Dendritic cell treated with granulocyte-macrophage colony-stimulating factor and Interleukin-4, amounts not matched to agents 40 ng/mL and 50 ng/mL, for 4 days (primary cell): Measurements from ENCODE around the gene KLHL20.
"Not testable (repeated sequence)": the region's sequence is repeated elsewhere in the genome, so short reads cannot be mapped to it uniquely, and the experiment has no call there.

Source experiments
- H3K27ac Mint-ChIP-seq: one replicate; pipeline ENCODE4 v1.8.0; 2022; ENCODE audit warnings: mild to moderate bottlenecking, mixed read lengths
- H3K27me3 Mint-ChIP-seq: one replicate; pipeline ENCODE4 v1.8.0; 2022; ENCODE audit warnings: mild to moderate bottlenecking, mixed read lengths
- H3K36me3 Mint-ChIP-seq: one replicate; pipeline ENCODE4 v1.8.0; 2022; ENCODE audit warnings: low read depth, mixed read lengths
- H3K4me1 Mint-ChIP-seq: one replicate; pipeline ENCODE4 v1.8.0; 2022; ENCODE audit warnings: low read depth, mixed read lengths
- H3K4me3 Mint-ChIP-seq: one replicate; pipeline ENCODE4 v1.8.0; 2022; ENCODE audit warnings: mild to moderate bottlenecking, moderate library complexity, mixed read lengths
- H3K9me3 Mint-ChIP-seq: one replicate; pipeline ENCODE4 v1.8.0; 2022; ENCODE audit warnings: mixed read lengths
- intact Hi-C: fragments of 100-400 bp; cut with micrococcal nuclease; formaldehyde crosslinking; loops from one replicate; pipeline ENCODE4 v1.15.0; 2022

Gene KLHL20

GRCh38 chr1:173768827-173769226 is 54.0 kb downstream of the KLHL20 start:
- intact Hi-C loops: no loop called here
- peaks cover 57% of the 10 kb centered on the region for H3K36me3 Mint-ChIP-seq
- H3K4me3 Mint-ChIP-seq: no peak overlapping the region

GRCh38 chr1:173770330-173770729 is 55.5 kb downstream of the KLHL20 start:
- intact Hi-C loops: not testable (repeated sequence)
- peaks cover 57% of the 10 kb centered on the region for H3K36me3 Mint-ChIP-seq

More at GRCh38 chr1:173768827-173769226, 54.0 kb downstream of the KLHL20 start:
- Mint-ChIP-seq H3K27ac (no peak overlapping the region), H3K4me1 (no peaks in the 10 kb centered on the region), H3K27me3 (no peaks in the 10 kb centered on the region), H3K9me3 (peaks cover 8% of the 10 kb centered on the region)

GRCh38 chr1:173771560-173771959 is 56.8 kb downstream of the KLHL20 start:
- intact Hi-C loops: no loop called here
- no peaks in the 10 kb centered on the region for H3K27me3 Mint-ChIP-seq
- H3K4me3 Mint-ChIP-seq: no peak overlapping the region
- H3K27ac Mint-ChIP-seq: no peak overlapping the region
- peaks cover 11% of the 10 kb centered on the region for H3K4me1 Mint-ChIP-seq
- no peaks in the 10 kb centered on the region for H3K9me3 Mint-ChIP-seq
- peaks cover 62% of the 10 kb centered on the region for H3K36me3 Mint-ChIP-seq

More at GRCh38 chr1:173770330-173770729, 55.5 kb downstream of the KLHL20 start:
- H3K4me1 Mint-ChIP-seq, H3K4me3 Mint-ChIP-seq, H3K27me3 Mint-ChIP-seq, H3K9me3 Mint-ChIP-seq, H3K27ac Mint-ChIP-seq: not testable (repeated sequence)

DNA sequence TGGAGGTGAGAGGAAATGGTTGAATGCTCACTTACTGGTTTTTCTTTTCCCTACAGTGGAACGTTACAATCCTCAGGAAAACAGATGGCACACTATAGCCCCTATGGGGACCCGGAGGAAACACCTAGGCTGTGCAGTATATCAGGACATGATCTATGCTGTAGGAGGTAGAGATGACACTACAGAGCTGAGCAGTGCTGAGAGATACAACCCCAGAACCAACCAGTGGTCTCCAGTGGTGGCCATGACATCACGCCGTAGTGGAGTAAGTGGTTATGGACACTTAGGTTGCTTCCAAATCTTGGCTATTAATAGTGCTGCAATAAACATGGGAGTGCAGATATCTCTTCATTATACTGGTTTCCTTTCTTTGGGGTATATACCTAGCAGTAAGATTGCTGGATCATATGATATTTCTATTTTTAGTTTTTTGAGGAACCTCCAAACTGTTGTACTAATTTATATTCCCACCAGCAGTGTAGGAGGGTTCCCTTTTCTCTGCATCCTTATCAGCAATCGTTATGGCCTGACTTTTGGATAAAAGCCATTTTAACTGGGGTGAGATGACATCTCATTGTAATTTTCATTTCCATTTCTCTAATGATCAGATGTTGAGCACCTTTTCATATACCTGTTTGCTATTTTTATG is 60.9 kb downstream of the KLHL20 start:
- Mint-ChIP-seq H3K27me3 (no peaks in the 10 kb centered on the region), H3K4me3 (no peak overlapping the region), H3K36me3 (peaks cover 74% of the 10 kb centered on the region)

GRCh38 chr1:173779936-173780335 is 65.2 kb downstream of the KLHL20 start:
- H3K27ac Mint-ChIP-seq: no peak overlapping the region
- H3K4me1 Mint-ChIP-seq: peaks cover 11% of the 10 kb centered on the region
- intact Hi-C loops: no loop called here
- H3K36me3 Mint-ChIP-seq: peaks cover 93% of the 10 kb centered on the region
- no peaks in the 10 kb centered on the region for H3K9me3 Mint-ChIP-seq
- no peak overlapping the region for H3K4me3 Mint-ChIP-seq
- H3K27me3 Mint-ChIP-seq: no peaks in the 10 kb centered on the region

More for the DNA sequence above, 60.9 kb downstream of the KLHL20 start:
- Mint-ChIP-seq H3K27ac (no peak overlapping the region), H3K9me3 (no peaks in the 10 kb centered on the region), H3K4me1 (peaks cover 11% of the 10 kb centered on the region)
- intact Hi-C loops: no loop called here

DNA sequence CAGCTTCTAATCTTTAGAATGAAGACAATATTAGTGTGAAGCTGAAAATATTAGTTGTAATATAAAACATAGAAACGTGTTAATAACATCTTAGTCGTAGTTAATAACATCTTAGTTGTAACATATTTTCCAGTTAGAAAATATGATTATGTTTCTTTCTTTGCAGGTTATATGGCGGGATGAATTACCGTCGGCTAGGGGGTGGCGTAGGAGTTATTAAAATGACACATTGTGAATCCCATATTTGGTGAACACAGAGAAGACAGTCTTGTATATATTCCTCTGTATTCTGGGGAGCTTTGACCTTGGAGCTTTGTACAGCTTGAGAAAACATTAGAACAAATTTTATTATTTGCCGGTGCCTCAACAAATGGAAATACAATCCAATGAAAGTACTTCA is 70.2 kb downstream of the KLHL20 start:
- no peak overlapping the region for H3K4me3 Mint-ChIP-seq
- no peak overlapping the region for H3K27ac Mint-ChIP-seq
- H3K27me3 Mint-ChIP-seq: no peaks in the 10 kb centered on the region
- H3K36me3 Mint-ChIP-seq: peaks cover 82% of the 10 kb centered on the region
- intact Hi-C loops: no loop called here
- no peaks in the 10 kb centered on the region for H3K9me3 Mint-ChIP-seq
- H3K4me1 Mint-ChIP-seq: no peaks in the 10 kb centered on the region

DNA sequence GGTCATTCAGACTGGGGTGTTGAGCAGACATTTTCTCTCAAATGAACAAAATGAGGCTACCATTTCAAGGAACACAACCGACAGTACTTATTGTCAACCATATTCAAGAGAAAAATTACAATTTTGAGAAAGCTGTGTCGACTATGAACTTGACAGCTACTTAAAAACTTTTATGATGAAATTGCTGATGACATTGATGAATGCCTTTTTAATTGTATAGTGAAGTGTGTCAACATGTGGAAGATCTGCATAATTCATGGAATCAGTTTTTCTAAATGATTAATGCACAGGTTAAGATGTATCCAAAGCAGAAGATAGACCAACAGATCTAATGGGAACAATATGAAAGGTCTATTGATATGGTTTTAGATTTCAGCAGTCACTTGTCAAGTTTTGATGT is 75.1 kb downstream of the KLHL20 start:
- intact Hi-C loops: no loop called here
- H3K4me3 Mint-ChIP-seq: no peak overlapping the region
- H3K9me3 Mint-ChIP-seq: no peaks in the 10 kb centered on the region
- H3K4me1 Mint-ChIP-seq: no peaks in the 10 kb centered on the region
- H3K36me3 Mint-ChIP-seq: peaks cover 43% of the 10 kb centered on the region
- no peaks in the 10 kb centered on the region for H3K27me3 Mint-ChIP-seq
- H3K27ac Mint-ChIP-seq: no peak overlapping the region

- no peak overlapping the region for H3K27ac Mint-ChIP-seq
- H3K4me3 Mint-ChIP-seq: no peak overlapping the region
- H3K27me3 Mint-ChIP-seq: no peaks in the 10 kb centered on the region
- no peaks in the 10 kb centered on the region for H3K4me1 Mint-ChIP-seq
- H3K36me3 Mint-ChIP-seq: peaks cover 6% of the 10 kb centered on the region
- no peaks in the 10 kb centered on the region for H3K9me3 Mint-ChIP-seq
- intact Hi-C loops: no loop called here
These were observed 83.3 kb downstream of the KLHL20 start for GRCh38 chr1:173798078-173798477.

- intact Hi-C loops, H3K4me3 Mint-ChIP-seq, H3K9me3 Mint-ChIP-seq, H3K27me3 Mint-ChIP-seq, H3K4me1 Mint-ChIP-seq, H3K27ac Mint-ChIP-seq: not testable (repeated sequence)
- H3K36me3 Mint-ChIP-seq: peaks cover 19% of the 10 kb centered on the region
These were observed 85.2 kb downstream of the KLHL20 start for GRCh38 chr1:173799995-173800394.

DNA sequence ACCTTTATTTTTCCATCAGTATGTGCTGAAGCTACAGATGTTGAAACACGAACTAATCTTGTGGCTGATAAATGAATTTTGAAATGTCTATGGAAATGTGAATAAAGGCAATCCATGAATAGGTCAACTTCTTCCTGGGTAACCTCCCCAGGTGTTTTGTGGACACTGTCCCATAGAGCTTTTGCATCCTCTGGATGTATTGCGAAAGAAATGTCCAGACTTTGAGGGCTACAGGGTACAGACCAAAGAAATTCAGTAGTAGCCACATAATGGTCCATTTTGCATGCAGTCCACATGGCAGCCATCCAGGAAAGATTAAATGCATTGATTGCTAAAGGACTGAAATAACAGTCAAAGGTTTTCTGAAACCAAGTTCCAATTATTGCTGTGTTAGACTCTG is 88.2 kb downstream of the KLHL20 start:
- intact Hi-C loops: no loop called here
- H3K9me3 Mint-ChIP-seq: no peaks in the 10 kb centered on the region
- no peak overlapping the region for H3K27ac Mint-ChIP-seq
- no peaks in the 10 kb centered on the region for H3K4me1 Mint-ChIP-seq
- H3K27me3 Mint-ChIP-seq: no peaks in the 10 kb centered on the region
- peaks cover 37% of the 10 kb centered on the region for H3K36me3 Mint-ChIP-seq
- no peak overlapping the region for H3K4me3 Mint-ChIP-seq

- H3K27me3 Mint-ChIP-seq, H3K27ac Mint-ChIP-seq, H3K4me1 Mint-ChIP-seq, H3K4me3 Mint-ChIP-seq, H3K9me3 Mint-ChIP-seq, intact Hi-C loops: not testable (repeated sequence)
- H3K36me3 Mint-ChIP-seq: peaks cover 23% of the 10 kb centered on the region
These were observed 98.9 kb downstream of the KLHL20 start for GRCh38 chr1:173813654-173814053.

DNA sequence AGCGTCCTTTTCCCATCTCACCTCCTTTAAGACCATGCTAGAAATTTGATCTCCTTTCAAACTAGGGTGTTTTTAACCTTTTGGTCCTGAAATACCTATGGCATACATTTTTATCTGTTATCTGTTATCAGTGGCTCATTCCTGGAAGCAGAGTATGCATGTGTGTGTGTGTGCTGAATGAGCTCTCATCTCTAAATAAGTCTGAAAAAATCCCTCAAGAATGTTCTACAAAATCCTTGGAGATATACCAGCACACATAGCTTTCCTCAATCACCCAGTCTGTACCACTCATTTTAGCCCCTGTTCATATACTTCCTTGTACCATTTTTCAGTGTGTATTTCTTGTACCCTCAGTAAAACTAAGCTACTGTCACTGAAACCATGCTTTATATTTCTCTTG is 103.7 kb downstream of the KLHL20 start:
- H3K4me3 Mint-ChIP-seq: no peak overlapping the region
- no peak overlapping the region for H3K27ac Mint-ChIP-seq
- intact Hi-C loops: no loop called here
- peaks cover 22% of the 10 kb centered on the region for H3K36me3 Mint-ChIP-seq
- H3K27me3 Mint-ChIP-seq: no peaks in the 10 kb centered on the region
- H3K4me1 Mint-ChIP-seq: peaks cover 27% of the 10 kb centered on the region
- no peaks in the 10 kb centered on the region for H3K9me3 Mint-ChIP-seq

GRCh38 chr1:173821680-173822079 is 106.9 kb downstream of the KLHL20 start:
- H3K4me1 Mint-ChIP-seq: peaks cover 27% of the 10 kb centered on the region
- no peak overlapping the region for H3K27ac Mint-ChIP-seq
- peaks cover 36% of the 10 kb centered on the region for H3K36me3 Mint-ChIP-seq
- intact Hi-C loops: loop anchor here (5.0 kb wide), 1 partner anchor 109 kb away; the partner anchor contains the start of gene KLHL20
- H3K9me3 Mint-ChIP-seq: no peaks in the 10 kb centered on the region
- no peak overlapping the region for H3K4me3 Mint-ChIP-seq
- no peaks in the 10 kb centered on the region for H3K27me3 Mint-ChIP-seq

DNA sequence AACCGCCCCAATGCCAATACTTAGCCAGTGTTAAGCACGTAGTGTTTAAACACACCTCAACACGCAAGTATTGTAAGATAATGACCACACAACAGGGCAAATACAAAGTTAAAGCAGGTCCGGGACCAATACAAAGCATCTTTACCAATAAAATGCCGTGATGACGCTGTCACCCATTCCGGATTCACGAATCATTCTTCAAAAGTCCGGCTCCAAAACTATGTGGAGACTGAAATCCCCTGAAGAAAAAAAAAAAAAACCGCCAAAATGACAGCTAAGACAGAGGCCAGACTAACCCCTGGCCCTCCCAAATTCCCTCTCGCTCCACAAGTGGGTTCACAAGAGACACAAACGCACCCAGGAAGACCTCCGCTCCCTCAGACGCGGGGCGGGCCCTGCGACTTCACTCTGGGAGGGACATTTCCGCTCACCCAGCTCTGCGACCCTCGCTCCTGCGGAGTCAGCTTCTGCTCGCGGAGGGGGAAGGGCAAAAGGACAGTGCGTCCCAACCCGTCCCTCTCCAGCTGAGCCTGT is 109.1 kb downstream of the KLHL20 start:
- Mint-ChIP-seq H3K27ac (peak overlapping the region; percentile 99), H3K4me1 (peaks cover 36% of the 10 kb centered on the region), H3K9me3 (no peaks in the 10 kb centered on the region), H3K36me3 (peaks cover 33% of the 10 kb centered on the region), H3K27me3 (no peaks in the 10 kb centered on the region), H3K4me3 (peak overlapping the region; percentile 97)
- intact Hi-C loops: loop anchor here (1.0 to 5.0 kb wide), 5 partner anchors 44 to 404 kb away; partner anchors contain the start of genes KLHL20, PRDX6 and ZBTB37
